GM18505 (cell line): Measurements from ENCODE around the gene RAD51B.
"Not testable (repeated sequence)": the region's sequence is repeated elsewhere in the genome, so short reads cannot be mapped to it uniquely, and the experiment has no call there.

Experiments used
- ATAC-seq: cut with Tn5 transposase; IDR thresholded peaks from one replicate; pipeline ENCODE4 v1.9.1; 2021; ENCODE audit not compliant: unreplicated experiment
- POLR2A ChIP-seq: IDR thresholded peaks from 4 replicates; pipeline ENCODE4 v1.6.1; 2011; ENCODE audit warnings: borderline replicate concordance; ENCODE audit not compliant: insufficient read depth, insufficient read length; ENCODE audit errors: extremely low read depth

Gene RAD51B

DNA sequence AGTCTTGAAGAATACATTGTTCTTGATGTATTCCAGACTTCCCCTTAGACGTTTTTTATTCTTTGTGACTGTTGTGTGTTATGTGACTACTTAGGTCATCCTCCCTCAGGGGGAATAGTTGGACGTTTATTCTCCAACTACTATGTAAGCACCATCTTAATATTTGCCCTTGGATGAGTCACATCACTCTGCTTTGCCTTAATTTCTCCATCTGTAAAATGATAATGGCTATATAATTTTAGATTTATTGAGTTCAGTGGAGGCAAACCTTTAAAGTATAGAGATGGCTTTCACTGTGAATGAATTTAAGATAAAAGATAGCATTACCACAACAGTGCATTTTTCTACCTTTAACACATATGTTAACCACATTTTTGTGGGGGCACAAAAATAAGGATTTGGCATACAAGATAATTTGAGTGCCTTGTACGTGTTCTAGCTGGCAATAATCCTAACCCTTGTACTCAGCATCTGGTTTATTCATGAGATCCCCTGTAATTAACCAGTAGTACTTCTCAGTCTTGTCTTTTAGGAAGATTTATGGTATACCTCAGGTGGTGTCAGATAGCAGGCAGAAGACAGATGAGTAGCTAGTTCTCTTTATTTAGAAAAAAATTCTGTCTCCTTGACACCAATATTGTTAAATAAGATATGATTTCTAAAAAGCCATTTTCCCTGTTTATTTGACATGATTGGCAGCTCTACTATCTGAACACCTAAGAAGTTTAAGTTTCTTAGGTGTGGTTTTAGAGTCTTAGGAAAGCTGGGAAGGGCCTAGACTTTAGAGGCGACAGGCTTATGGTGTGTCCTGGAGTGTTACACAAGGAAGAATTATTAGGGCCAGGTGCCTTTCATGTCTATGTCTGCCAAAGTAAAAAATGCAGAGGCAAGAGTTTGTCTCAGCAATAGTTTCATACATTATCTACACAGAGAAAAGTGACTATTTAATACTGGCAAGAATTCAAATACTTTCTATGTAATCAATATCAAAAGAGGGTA, 152.3 kb downstream of the RAD51B start:
- ATAC-seq: no peak
- no peak for TF ChIP-seq POLR2A

DNA sequence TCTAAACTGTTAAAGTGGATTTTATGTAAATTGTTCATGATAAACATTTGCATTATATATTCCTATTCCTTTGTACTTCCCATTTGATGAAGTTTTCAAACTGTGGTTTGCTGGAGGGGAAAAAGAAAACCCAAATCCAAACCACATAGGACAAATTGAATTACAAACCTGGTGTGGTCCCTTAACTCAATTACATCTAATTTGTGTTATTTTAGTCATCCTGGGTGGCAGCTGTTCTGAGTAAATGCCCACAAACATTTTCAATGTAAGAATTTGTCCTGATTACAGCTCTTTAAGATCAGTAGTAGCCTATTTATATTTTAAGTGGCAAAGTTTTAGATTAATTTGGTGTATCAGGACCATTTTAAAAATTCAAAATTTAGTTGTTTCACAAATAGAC, 153.9 kb downstream of the RAD51B start:
- no peak for TF ChIP-seq POLR2A
- no peak for ATAC-seq

DNA sequence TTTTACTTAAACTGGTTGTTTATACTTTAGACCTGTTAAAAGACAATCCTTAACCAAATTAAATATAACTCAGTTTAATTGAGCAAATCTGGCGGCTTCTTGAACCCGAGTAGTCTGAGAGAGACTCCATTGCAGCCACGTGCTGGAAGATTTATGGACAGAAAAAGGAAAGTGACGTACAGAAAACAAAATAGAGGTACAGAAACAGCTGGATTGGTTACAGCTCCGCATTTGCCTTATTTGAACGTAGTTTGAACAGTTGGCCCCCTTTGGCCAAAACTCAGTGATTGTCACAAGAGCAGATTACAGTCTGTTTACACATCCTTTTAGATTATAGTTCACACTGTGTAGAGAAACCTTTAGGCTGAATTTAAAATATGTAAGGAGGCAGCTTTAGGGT, 155.9 kb downstream of the RAD51B start:
- no peak for ATAC-seq

DNA sequence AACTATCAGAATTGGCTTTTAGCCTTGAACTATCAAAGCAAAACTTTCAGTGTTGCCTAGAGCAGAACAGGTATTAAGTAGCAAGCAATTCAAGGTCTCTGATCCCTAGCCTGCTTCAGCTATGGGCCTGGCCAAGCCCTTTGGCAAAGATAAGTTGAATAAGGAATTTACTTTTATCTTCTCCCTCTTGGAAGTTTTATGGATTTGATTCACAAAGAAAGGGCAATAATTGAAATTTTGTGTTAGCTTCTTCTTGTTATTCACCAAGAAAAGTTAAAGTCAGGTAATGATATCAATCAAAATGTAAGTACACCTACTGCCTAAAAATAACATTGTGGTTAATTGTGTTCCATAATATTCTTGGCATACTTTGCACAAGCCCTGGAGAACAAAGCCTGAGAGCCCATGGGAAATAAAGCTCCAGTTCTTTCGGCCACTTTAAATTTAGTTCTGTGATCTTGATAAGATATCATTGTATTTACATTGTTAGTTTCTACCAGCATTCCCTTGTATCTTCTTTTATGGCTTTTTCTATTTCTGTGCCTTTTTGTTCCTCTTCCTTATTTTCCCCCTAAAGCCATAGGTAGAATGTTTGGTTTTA, 158.0 kb downstream of the RAD51B start:
- TF ChIP-seq POLR2A: no peak

More for the DNA sequence above, 155.9 kb downstream of the RAD51B start:
- no peak for TF ChIP-seq POLR2A

DNA sequence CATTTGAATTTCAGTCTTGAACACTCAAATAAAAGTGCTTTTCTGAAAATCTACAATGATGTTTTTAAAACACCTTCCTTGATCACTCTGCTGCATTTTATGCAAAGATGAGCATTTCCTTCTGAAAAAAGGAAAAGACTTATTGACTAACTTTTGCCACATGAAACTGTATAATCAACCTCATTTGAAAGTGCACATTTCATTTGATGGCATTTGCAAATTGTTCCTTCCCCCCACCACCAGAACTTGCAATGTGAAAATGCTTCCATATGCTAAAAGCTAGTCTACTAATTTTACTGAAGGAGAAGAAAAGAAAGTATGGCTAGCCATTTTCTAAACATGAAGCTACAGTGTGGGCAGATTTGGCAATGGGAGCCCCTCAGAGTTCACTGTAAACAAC, 159.2 kb downstream of the RAD51B start:
- no peak for ATAC-seq
- no peak for TF ChIP-seq POLR2A

More for the DNA sequence above, 158.0 kb downstream of the RAD51B start:
- ATAC-seq: no peak

DNA sequence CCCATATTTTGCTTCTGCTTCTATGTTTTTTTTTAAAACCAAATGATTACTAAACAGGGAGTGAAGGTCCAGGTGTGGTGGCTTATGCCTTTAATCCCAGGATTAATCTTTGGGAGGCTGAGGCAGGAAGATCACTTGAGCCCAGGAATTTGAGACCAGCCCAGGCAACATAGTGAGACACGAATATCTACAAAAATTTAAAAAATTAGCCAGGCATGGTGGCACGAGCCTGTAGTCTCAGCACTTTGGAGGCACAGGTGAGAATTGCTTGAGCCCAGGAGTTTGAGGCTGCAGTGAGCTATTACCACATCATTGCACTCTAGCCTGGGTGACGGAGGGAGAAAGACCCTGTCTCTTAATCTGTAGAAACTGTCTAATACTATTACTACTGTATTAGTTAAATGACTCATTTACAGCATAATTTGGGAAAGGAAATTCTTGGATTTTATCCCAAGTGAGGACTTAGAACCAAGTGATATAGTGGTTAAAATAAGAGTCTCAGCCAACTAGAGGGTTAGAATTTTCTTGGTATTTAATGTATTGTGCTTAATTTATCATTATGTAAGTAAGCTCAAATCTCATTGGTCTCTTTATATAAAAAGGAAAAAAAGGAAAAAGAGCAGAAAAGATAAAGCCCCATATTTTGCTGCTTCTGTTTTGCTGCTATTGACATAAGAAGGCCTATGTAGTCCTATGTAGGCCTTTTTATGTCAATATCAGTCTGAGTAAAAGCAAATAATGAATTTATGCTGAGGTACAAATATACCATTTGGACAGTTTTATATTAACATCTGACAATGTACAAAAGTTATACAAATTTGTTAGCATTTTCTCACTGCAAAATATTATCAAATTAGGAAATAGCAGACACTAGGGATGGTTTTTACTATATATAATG, 163.4 kb downstream of the RAD51B start:
- no peak for ATAC-seq
- TF ChIP-seq POLR2A: no peak

DNA sequence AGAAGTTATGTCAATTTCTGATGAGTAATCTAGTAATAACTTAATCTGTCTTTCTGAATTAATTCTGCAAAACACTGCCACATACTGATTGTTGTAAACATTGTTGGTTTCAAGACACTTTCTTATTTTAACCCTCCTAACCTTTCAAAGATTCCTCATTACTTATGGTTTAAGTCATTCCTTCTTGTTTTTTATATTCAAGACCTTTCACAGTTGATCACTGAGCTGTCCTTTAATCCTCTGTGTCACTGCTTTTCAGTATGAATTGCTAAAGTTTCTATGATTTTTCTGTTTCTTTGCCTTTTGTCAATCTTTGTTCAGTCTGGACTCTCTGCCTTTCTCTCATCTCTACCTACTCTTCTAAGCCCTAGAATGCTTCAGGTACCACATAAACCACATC, 164.7 kb downstream of the RAD51B start:
- TF ChIP-seq POLR2A: no peak
- no peak for ATAC-seq

DNA sequence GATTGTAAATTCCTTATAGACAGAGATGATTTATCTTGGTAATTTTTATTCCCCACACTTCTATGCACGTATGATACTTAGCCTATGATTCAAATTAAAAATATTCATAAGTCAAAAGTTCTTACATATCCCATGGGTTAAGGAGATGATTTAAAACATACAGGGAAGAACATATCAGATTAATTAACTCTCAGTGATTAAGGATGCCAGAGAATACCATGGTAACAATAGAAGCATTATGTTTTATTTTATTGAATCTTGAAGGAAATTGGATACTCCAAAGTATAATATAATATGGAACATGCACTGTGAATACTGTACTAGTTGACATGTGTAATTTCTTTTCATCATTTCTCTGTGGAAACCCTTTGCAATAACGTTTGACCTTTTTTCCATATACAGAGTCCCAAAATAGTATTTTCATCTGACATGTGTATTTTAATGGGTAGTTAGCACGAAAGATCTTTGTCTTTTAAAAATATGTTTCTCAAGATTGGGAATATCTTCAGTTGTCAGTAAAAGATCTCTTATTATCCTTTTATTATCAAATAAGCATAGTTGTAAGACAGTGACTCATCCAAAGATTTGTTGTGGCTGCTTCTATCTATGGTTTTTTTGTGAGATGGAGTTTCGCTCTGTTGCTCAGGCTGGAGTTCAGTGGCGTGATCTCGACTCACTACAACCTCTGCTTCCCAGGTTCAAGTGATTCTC, 166.7 kb downstream of the RAD51B start:
- no peak for TF ChIP-seq POLR2A
- no peak for ATAC-seq

DNA sequence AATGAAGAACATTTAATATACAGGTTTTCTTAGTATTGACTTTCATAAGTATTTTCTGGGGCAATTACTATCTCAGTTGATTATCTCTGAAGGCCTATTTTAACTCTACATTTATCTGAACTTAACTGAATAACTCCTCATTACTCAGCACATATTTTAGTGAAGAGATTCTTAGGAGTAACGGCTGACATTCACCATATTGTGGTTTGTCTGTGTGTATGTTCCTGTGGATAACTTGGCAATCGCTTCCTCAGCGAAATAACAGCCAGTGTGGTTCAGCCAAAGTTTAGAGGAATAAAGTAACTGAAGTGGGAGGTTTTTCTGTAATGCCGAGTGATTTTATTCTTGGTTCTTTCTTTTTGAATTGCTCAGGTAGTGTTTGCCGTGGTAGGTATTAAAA, 168.0 kb downstream of the RAD51B start:
- no peak for TF ChIP-seq POLR2A
- ATAC-seq: no peak

DNA sequence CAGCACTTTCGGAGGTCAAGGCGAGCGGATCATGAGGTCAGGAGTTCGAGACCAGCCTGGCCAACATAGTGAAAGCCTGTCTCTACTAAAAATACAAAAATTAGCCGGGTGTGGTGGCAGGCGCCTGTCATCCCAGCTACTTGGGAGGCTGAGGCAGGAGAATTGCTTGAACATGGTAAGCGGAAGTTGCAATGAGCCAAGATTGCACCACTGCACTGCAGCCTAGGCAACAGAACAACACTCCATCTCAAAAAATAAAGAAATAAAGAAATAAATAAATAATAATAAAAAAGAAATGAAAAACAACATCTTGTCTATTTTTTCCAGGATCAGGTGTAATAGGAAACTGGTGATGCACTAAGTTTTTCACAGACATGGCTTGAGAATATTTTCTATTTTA, 168.6 kb downstream of the RAD51B start:
- ATAC-seq: not testable (repeated sequence)

DNA sequence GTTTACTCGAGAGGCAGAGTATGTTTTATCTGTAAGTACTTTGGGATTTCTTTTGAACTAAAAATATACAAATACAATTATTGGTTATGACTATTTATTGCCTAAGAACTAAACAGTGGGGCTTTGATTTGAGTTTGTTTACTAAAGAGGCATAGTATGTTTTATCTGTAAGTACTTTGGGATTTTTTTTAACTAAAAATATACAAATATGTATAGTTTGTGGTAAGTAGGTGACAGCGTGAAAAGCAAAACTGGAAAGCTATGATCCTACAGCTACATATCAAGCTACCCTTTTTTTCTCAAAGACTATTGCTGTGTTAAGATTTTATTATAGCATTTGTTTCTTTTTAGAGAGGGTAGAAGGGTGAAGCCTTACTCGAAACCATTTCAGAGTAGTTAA, 171.0 kb downstream of the RAD51B start:
- ATAC-seq: no peak
- no peak for TF ChIP-seq POLR2A

DNA sequence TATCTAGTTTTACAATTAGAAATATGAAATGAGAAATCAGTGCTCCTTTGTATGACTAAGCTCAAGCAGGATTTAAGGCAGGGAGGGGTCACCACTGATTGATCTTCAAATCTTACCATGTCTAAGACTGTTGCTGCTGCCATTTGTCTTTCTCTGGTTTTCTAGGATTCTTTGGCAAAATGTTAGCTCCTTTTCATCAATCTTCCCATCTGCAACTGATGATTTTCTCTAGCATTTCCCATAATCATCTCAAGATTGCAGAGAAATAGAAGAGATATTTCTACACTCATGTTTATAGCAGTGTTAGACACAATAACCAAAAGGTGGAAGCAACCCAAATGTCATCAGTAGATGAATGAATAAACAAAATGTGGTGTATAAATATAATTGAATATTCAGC, 175.0 kb downstream of the RAD51B start:
- no peak for TF ChIP-seq POLR2A

DNA sequence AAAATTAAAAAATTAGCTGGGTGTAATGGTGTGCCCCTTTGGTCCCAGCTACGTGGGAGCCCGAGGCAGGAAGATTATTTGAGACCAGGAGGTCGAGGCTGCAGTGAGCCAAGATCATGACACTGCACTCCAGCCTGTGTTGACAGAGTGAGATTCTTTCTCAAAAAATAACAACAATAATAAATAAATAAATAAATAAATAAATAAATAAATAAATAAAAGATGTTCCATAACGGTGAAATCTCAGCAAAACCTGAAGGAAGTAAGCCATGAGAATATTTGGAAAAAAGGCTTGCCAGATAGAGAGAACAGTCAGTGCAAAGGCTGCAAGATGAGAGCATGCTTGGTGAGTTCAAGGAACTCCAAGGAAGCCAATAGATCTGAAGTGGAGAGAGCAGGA, 176.7 kb downstream of the RAD51B start:
- ATAC-seq: no peak
- TF ChIP-seq POLR2A: no peak

More for the DNA sequence above, 175.0 kb downstream of the RAD51B start:
- ATAC-seq: no peak

DNA sequence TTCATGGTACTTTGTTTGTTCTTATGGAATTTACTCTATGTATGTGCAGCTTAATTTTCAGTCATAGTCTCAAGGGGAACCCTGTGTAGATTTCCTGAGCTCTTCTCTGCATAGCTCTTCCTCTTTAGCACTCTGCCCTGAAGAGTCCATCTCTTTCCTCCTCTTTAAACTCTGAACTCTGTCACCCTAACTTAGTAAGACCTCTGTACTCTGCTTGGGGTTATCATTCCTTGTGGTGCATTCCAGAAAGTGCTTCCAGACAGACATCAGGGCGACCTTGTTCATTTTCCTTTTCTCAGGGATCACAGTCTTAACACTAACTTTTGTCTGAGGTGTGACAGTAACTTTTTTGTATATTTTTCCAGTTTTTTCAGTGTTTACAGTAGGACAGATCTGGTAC, 179.3 kb downstream of the RAD51B start:
- no peak for TF ChIP-seq POLR2A
- ATAC-seq: no peak
